Sigmoid colon (tissue), 4 donors: Measurements from ENCODE around the gene TLCD2.

ENCODE experiments used
- EP300 ChIP-seq, 4 donors: sonication (generic); formaldehyde crosslinking; IDR thresholded peaks; one replicate each; pipeline ENCODE4 v1.6.1; 2017; ENCODE audit warnings: antibody characterized with exemption in 4 of 4
- POLR2A ChIP-seq, 2 donors: fragments of 450-650 bp; IDR thresholded peaks; one replicate each; pipeline ENCODE4 v1.6.1; 2016; ENCODE audit warnings: antibody characterized with exemption in 2 of 2, mild to moderate bottlenecking in 2 of 2, moderate library complexity in 2 of 2
- TF ChIP-seq, protein P1 (sequence below), 4 experiments: fragments of 450-650 bp in 3 of 4; fragments of 200-600 bp in 1 of 4; IDR thresholded peaks; one replicate each; pipeline ENCODE4 v1.5.1; 2016 to 2019; ENCODE audit warnings: antibody characterized with exemption in 4 of 4, mild to moderate bottlenecking in 3 of 4, moderate library complexity in 2 of 4

DNA sequence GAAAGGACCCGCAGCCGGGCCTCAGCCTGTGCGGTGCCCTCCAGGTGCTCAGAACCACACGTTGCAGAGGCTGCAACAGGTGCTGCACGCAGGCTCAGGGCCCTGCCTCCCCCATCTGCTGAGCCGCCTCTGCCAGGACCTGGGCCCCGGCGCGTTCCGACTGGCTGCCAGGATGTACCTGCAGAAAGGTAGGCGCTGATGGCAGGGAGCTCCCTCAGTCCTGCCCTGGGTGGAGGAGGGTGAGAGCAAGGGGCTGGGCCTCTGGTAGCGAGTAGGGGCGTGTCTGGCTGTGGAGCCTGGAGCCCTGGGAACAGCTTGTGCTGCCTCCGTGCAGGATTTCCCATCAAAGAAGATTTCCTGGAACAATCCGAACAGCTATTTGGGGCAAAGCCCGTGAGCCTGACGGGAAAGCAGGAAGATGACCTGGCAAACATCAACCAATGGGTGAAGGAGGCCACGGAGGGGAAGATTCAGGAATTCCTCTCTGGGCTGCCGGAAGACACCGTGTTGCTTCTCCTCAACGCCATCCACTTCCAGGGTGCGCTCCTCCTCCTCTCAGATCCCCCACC lies 36.9 kb upstream of the TLCD2 start:
- TF ChIP-seq EP300 (IDR thresholded peaks at IDR 0.05) (peak; percentile 32 to 85 (median 59)), POLR2A (IDR thresholded peaks at IDR 0.05) (no peak)
- TF ChIP-seq, protein P1, sequence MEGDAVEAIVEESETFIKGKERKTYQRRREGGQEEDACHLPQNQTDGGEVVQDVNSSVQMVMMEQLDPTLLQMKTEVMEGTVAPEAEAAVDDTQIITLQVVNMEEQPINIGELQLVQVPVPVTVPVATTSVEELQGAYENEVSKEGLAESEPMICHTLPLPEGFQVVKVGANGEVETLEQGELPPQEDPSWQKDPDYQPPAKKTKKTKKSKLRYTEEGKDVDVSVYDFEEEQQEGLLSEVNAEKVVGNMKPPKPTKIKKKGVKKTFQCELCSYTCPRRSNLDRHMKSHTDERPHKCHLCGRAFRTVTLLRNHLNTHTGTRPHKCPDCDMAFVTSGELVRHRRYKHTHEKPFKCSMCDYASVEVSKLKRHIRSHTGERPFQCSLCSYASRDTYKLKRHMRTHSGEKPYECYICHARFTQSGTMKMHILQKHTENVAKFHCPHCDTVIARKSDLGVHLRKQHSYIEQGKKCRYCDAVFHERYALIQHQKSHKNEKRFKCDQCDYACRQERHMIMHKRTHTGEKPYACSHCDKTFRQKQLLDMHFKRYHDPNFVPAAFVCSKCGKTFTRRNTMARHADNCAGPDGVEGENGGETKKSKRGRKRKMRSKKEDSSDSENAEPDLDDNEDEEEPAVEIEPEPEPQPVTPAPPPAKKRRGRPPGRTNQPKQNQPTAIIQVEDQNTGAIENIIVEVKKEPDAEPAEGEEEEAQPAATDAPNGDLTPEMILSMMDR (IDR thresholded peaks at IDR 0.05) = no peak
